Measurements from ENCODE around the gene OR2T2.
"Not testable (repeated sequence)": the region's sequence is repeated elsewhere in the genome, so short reads cannot be mapped to it uniquely, and the experiment has no call there.

The OR2T2 gene, protein sequence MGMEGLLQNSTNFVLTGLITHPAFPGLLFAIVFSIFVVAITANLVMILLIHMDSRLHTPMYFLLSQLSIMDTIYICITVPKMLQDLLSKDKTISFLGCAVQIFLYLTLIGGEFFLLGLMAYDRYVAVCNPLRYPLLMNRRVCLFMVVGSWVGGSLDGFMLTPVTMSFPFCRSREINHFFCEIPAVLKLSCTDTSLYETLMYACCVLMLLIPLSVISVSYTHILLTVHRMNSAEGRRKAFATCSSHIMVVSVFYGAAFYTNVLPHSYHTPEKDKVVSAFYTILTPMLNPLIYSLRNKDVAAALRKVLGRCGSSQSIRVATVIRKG

DNA sequence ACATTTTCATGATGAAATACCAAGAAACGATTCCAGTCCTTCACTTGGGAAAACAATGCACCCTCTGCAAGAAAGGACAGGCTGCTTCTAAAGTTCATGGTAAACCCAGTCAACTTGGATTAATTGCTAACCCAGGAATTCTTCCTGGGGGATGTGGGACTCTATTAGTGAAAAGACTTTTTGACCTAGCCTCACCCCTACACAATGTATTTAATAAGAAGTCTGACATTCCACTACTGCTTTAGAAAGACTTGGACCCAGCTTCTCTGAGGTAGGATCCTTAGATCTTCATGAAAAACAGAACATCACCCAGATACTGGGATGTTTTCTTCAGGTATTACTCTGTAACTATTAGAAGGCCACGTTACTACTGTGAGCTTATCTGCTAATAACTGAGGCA, at the start of gene OR2T2:
Gene OR2T2, plus strand, starts transcription at position 239 of the 400 bp plus-strand sequence. CDS start 7,161 bp downstream, outside the sequence.
- not testable (repeated sequence) for H3K9me3 ChIP-seq (ENCODE audit: control insufficient read depth, insufficient read depth, low read length); DNase-seq (ENCODE audit: low read depth, low spot score); H3K4me3 ChIP-seq (ENCODE audit: low read length); H3K27ac ChIP-seq (ENCODE audit: low read length); H3K27me3 ChIP-seq (ENCODE audit: control insufficient read depth, insufficient read depth, low read length); H3K4me1 ChIP-seq (ENCODE audit: control insufficient read depth, insufficient read depth, low read length); H3K36me3 ChIP-seq (ENCODE audit: control insufficient read depth, insufficient read depth, low read length)
- WGBS (ENCODE audit: insufficient coverage, insufficient read length): no CpG with 5 or more reads among the region's 2 CpGs

- Histone ChIP-seq H3K36me3 (ENCODE audit: control insufficient read depth, insufficient read depth, low read length) (no peaks in the 10 kb centered on the region), H3K27ac (ENCODE audit: low read length) (no peak within 1 kb of the TSS), H3K4me3 (ENCODE audit: low read length) (no peak within 1 kb of the TSS), H3K9me3 (ENCODE audit: control insufficient read depth, insufficient read depth, low read length) (peaks cover 13% of the 10 kb centered on the region), H3K27me3 (ENCODE audit: control insufficient read depth, insufficient read depth, low read length) (no peaks in the 10 kb centered on the region), H3K4me1 (ENCODE audit: control insufficient read depth, insufficient read depth, low read length) (no peaks in the 10 kb centered on the region)
- WGBS (ENCODE audit: insufficient coverage, insufficient read length): no CpG with 5 or more reads among the region's 3 CpGs
- DNase-seq (ENCODE audit: low read depth, low spot score): no peak
Observed at GRCh38 chr1:248402748-248403147, 42.7 kb upstream of the OR2T2 start, which contains the start of gene OR2T1. Gene OR2T1, plus strand, starts transcription at chr1:248403048. Its CDS starts 3,100 bp downstream, at chr1:248406148.

DNA sequence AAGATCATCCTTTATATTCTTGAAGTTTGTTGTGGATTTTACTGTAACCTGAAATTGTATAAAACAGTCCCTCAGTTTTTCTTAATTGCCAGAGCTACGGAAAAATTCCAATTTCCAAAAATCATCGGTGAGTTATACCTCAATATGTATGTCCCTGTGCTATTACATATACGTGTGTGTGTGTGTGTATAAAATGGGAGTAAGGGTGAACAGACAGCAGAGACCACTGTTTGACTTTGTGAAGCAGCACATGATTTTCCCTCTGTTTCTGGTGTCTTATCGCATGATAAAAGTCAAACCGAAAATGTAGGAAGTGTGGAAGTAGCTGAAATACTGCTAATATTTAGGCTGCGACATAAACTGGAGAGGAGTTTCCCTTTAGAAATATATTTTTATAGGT, 41.4 kb upstream of the OR2T2 start:
- no peaks in the 10 kb centered on the region for H3K27me3 ChIP-seq (ENCODE audit: control insufficient read depth, insufficient read depth, low read length)
- no peaks in the 10 kb centered on the region for H3K4me1 ChIP-seq (ENCODE audit: control insufficient read depth, insufficient read depth, low read length)
- peaks cover 13% of the 10 kb centered on the region for H3K9me3 ChIP-seq (ENCODE audit: control insufficient read depth, insufficient read depth, low read length)
- H3K36me3 ChIP-seq (ENCODE audit: control insufficient read depth, insufficient read depth, low read length): no peaks in the 10 kb centered on the region
- no peak overlapping the region for H3K4me3 ChIP-seq (ENCODE audit: low read length)
- WGBS (ENCODE audit: insufficient coverage, insufficient read length): no CpG with 5 or more reads among the region's 6 CpGs
- no peak for DNase-seq (ENCODE audit: low read depth, low spot score)
- no peak overlapping the region for H3K27ac ChIP-seq (ENCODE audit: low read length)

DNA sequence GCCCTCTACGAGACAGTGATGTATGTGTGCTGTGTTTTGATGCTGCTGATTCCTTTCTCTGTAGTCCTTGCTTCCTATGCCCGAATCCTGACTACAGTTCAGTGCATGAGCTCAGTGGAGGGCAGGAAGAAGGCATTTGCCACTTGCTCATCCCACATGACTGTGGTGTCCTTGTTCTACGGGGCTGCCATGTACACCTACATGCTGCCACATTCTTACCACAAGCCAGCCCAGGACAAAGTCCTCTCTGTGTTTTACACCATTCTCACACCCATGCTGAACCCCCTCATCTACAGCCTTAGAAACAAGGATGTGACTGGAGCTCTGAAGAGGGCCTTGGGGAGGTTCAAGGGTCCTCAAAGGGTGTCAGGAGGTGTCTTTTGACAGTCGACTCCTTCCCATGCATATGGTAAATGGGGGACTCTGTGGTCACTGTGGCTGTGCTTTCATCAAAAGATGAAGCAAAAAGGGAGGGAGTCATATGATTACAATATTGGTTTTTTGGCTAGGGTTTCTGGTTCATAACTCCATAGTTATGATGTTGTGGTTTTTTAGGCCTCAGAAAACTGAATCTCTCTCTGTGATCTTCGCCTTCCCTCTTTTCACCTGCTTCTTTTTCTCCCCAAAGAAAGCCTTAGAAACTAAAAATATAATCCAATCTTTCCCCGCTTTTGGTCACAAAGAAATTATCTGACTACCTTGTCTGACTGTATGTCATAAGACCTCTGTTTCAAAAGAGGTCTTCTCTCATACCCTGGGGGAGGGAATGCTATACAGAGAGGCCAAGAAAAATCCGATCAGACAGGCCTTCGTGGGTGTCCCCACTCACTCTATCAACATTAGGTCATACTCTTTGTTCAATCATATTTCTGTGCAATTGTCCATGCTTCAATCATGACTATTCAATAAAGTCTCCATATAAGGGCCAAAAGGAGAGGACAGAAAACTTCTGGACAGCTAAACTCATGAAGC, 38.4 kb upstream of the OR2T2 start:
- Histone ChIP-seq H3K4me3 (ENCODE audit: low read length) (no peak overlapping the region), H3K27me3 (ENCODE audit: control insufficient read depth, insufficient read depth, low read length) (no peaks in the 10 kb centered on the region), H3K27ac (ENCODE audit: low read length) (no peak overlapping the region), H3K4me1 (ENCODE audit: control insufficient read depth, insufficient read depth, low read length) (no peaks in the 10 kb centered on the region), H3K36me3 (ENCODE audit: control insufficient read depth, insufficient read depth, low read length) (no peaks in the 10 kb centered on the region), H3K9me3 (ENCODE audit: control insufficient read depth, insufficient read depth, low read length) (peaks cover 15% of the 10 kb centered on the region)
- no peak for DNase-seq (ENCODE audit: low read depth, low spot score)
- WGBS (ENCODE audit: insufficient coverage, insufficient read length): no CpG with 5 or more reads among the region's 8 CpGs

- Histone ChIP-seq H3K27me3 (ENCODE audit: control insufficient read depth, insufficient read depth, low read length) (no peaks in the 10 kb centered on the region), H3K4me1 (ENCODE audit: control insufficient read depth, insufficient read depth, low read length) (no peaks in the 10 kb centered on the region), H3K36me3 (ENCODE audit: control insufficient read depth, insufficient read depth, low read length) (no peaks in the 10 kb centered on the region), H3K27ac (ENCODE audit: low read length) (no peak overlapping the region), H3K9me3 (ENCODE audit: control insufficient read depth, insufficient read depth, low read length) (peaks cover 6% of the 10 kb centered on the region), H3K4me3 (ENCODE audit: low read length) (no peak overlapping the region)
- no CpG with 5 or more reads among the region's 3 CpGs for WGBS (ENCODE audit: insufficient coverage, insufficient read length)
- DNase-seq (ENCODE audit: low read depth, low spot score): no peak
Observed at GRCh38 chr1:248416226-248416625, 29.2 kb upstream of the OR2T2 start.

GRCh38 chr1:248417854-248418253, 27.6 kb upstream of the OR2T2 start:
- Histone ChIP-seq H3K27ac (ENCODE audit: low read length) (no peak overlapping the region), H3K9me3 (ENCODE audit: control insufficient read depth, insufficient read depth, low read length) (peaks cover 4% of the 10 kb centered on the region), H3K4me3 (ENCODE audit: low read length) (no peak overlapping the region), H3K27me3 (ENCODE audit: control insufficient read depth, insufficient read depth, low read length) (no peaks in the 10 kb centered on the region), H3K36me3 (ENCODE audit: control insufficient read depth, insufficient read depth, low read length) (no peaks in the 10 kb centered on the region), H3K4me1 (ENCODE audit: control insufficient read depth, insufficient read depth, low read length) (no peaks in the 10 kb centered on the region)
- WGBS (ENCODE audit: insufficient coverage, insufficient read length): no CpG with 5 or more reads among the region's 2 CpGs
- DNase-seq (ENCODE audit: low read depth, low spot score): no peak

- H3K27ac ChIP-seq (ENCODE audit: low read length): no peak overlapping the region
- H3K9me3 ChIP-seq (ENCODE audit: control insufficient read depth, insufficient read depth, low read length): peaks cover 4% of the 10 kb centered on the region
- H3K27me3 ChIP-seq (ENCODE audit: control insufficient read depth, insufficient read depth, low read length): no peaks in the 10 kb centered on the region
- DNase-seq (ENCODE audit: low read depth, low spot score): no peak
- H3K4me1 ChIP-seq (ENCODE audit: control insufficient read depth, insufficient read depth, low read length): no peaks in the 10 kb centered on the region
- WGBS (ENCODE audit: insufficient coverage, insufficient read length): 100% methylated on average over 1 of the region's 1 CpG
- H3K4me3 ChIP-seq (ENCODE audit: low read length): no peak overlapping the region
- H3K36me3 ChIP-seq (ENCODE audit: control insufficient read depth, insufficient read depth, low read length): no peaks in the 10 kb centered on the region
Observed at GRCh38 chr1:248421384-248421783, 24.1 kb upstream of the OR2T2 start.

DNA sequence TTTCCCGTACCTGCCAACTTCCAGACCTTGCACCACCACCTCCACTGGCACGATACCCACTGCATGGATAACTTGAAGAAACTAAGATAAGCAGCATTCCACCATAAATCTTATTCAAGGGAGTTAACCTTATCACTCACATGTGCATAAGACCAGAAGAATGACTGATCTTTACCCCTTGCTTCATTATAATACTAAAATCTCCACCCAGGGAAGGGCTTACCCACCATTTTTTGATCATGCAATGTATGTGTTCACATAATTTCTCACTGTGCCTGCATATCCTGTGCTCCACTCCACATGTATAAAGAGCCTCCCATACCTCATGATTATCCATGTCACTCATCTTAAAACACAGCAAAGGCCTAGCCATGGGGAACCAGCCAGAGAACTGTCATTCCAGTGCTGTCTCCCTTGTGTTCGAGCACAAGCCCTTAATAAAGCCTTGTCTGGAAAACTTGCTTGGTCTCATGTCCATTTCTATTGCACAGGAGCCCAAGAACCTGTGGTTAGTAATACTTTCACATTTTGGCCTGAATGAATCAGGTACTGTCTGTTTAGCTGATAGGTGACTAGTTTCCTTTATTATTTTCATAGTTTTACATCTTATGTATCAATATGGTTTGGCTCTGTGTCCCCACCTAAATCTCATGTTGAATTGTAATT, 17.8 kb upstream of the OR2T2 start:
- DNase-seq (ENCODE audit: low read depth, low spot score); H3K27me3 ChIP-seq (ENCODE audit: control insufficient read depth, insufficient read depth, low read length); H3K36me3 ChIP-seq (ENCODE audit: control insufficient read depth, insufficient read depth, low read length); H3K9me3 ChIP-seq (ENCODE audit: control insufficient read depth, insufficient read depth, low read length); H3K27ac ChIP-seq (ENCODE audit: low read length); H3K4me1 ChIP-seq (ENCODE audit: control insufficient read depth, insufficient read depth, low read length); H3K4me3 ChIP-seq (ENCODE audit: low read length): not testable (repeated sequence)
- no CpG with 5 or more reads among the region's 3 CpGs for WGBS (ENCODE audit: insufficient coverage, insufficient read length)

- not testable (repeated sequence) for DNase-seq (ENCODE audit: low read depth, low spot score); H3K27me3 ChIP-seq (ENCODE audit: control insufficient read depth, insufficient read depth, low read length); H3K4me1 ChIP-seq (ENCODE audit: control insufficient read depth, insufficient read depth, low read length); H3K27ac ChIP-seq (ENCODE audit: low read length); H3K36me3 ChIP-seq (ENCODE audit: control insufficient read depth, insufficient read depth, low read length); H3K9me3 ChIP-seq (ENCODE audit: control insufficient read depth, insufficient read depth, low read length); H3K4me3 ChIP-seq (ENCODE audit: low read length)
- WGBS (ENCODE audit: insufficient coverage, insufficient read length): no CpG with 5 or more reads among the region's 3 CpGs
Observed at GRCh38 chr1:248428192-248428533, 17.3 kb upstream of the OR2T2 start.

GRCh38 chr1:248431683-248432082, 13.8 kb upstream of the OR2T2 start:
- not testable (repeated sequence) for H3K27me3 ChIP-seq (ENCODE audit: control insufficient read depth, insufficient read depth, low read length); H3K36me3 ChIP-seq (ENCODE audit: control insufficient read depth, insufficient read depth, low read length); H3K27ac ChIP-seq (ENCODE audit: low read length); H3K4me1 ChIP-seq (ENCODE audit: control insufficient read depth, insufficient read depth, low read length); H3K9me3 ChIP-seq (ENCODE audit: control insufficient read depth, insufficient read depth, low read length); H3K4me3 ChIP-seq (ENCODE audit: low read length); DNase-seq (ENCODE audit: low read depth, low spot score)
- WGBS (ENCODE audit: insufficient coverage, insufficient read length): no CpG with 5 or more reads among the region's 11 CpGs
